Activated CD4-positive, alpha-beta T cell treated with anti-CD3 and anti-CD28 coated beads, Interleukin-2, amount 10 ng/mL, durations not matched to agents 24 days and 14 days (primary cell): Measurements from ENCODE around the gene STX18. TPM values are rescaled to one million over a fixed set of nuclear protein-coding genes. Genes with fewer than 3 reads are reported as not detected.

Source experiments
- DNase-seq: peaks from one replicate; pipeline ENCODE4 v3.0.0; 2022
- H3K27ac Mint-ChIP-seq: one replicate; pipeline ENCODE4 v1.8.0; 2022; ENCODE audit warnings: mild to moderate bottlenecking, mixed read lengths
- H3K27me3 Mint-ChIP-seq: one replicate; pipeline ENCODE4 v1.8.0; 2022; ENCODE audit warnings: mixed read lengths
- H3K36me3 Mint-ChIP-seq: one replicate; pipeline ENCODE4 v1.8.0; 2022; ENCODE audit warnings: low read depth, mild to moderate bottlenecking, mixed read lengths
- H3K4me1 Mint-ChIP-seq: one replicate; pipeline ENCODE4 v1.8.0; 2021; ENCODE audit warnings: mixed read lengths
- H3K4me3 Mint-ChIP-seq: one replicate; pipeline ENCODE4 v1.8.0; 2022; ENCODE audit warnings: mild to moderate bottlenecking, moderate library complexity, mixed read lengths
- H3K9me3 Mint-ChIP-seq: one replicate; pipeline ENCODE4 v1.8.0; 2021; ENCODE audit warnings: mixed read lengths
- intact Hi-C: fragments of 100-400 bp; cut with micrococcal nuclease; formaldehyde crosslinking; loops from one replicate; pipeline ENCODE4 v1.15.1; 2023
- total RNA-seq: library from RNA; stranded (reverse); gene quantifications from 2 replicates; pipeline ENCODE4 v1.2.3, GENCODE V29; 2022

The STX18 gene
- total RNA-seq, 1 donor from 2014 or later: 35.6 TPM

DNA sequence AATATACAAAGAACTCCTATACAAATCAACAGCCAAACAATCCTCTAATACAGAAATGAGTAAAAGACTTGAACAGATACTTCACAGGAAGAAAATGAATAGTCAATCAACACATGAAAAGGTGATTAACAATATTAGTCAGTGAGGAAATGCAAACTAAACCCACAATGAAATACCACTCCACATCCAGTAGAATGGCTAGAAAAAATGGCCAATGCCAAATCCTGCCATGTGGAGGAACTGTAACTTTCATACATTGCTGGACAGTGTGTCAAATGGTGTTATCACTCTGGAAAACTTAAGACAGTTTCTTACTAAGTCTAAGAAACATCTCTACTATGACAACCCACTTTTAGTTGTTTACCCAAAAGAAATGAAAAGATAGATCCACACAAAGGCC lies 95.4 kb downstream of the STX18 start:
- Mint-ChIP-seq H3K4me3 (no peak overlapping the region), H3K27me3 (no peaks in the 10 kb centered on the region), H3K27ac (no peak overlapping the region), H3K9me3 (no peaks in the 10 kb centered on the region), H3K4me1 (peaks cover 2% of the 10 kb centered on the region), H3K36me3 (peaks cover 2% of the 10 kb centered on the region)
- DNase-seq: no peak
- intact Hi-C loops: no loop called here

GRCh38 chr4:4443821-4444220 lies 98.0 kb downstream of the STX18 start:
- no peak for DNase-seq
- Mint-ChIP-seq H3K4me1 (peaks cover 6% of the 10 kb centered on the region), H3K9me3 (no peaks in the 10 kb centered on the region), H3K27ac (no peak overlapping the region), H3K36me3 (peaks cover 4% of the 10 kb centered on the region), H3K4me3 (no peak overlapping the region), H3K27me3 (no peaks in the 10 kb centered on the region)
- intact Hi-C loops: no loop called here

DNA sequence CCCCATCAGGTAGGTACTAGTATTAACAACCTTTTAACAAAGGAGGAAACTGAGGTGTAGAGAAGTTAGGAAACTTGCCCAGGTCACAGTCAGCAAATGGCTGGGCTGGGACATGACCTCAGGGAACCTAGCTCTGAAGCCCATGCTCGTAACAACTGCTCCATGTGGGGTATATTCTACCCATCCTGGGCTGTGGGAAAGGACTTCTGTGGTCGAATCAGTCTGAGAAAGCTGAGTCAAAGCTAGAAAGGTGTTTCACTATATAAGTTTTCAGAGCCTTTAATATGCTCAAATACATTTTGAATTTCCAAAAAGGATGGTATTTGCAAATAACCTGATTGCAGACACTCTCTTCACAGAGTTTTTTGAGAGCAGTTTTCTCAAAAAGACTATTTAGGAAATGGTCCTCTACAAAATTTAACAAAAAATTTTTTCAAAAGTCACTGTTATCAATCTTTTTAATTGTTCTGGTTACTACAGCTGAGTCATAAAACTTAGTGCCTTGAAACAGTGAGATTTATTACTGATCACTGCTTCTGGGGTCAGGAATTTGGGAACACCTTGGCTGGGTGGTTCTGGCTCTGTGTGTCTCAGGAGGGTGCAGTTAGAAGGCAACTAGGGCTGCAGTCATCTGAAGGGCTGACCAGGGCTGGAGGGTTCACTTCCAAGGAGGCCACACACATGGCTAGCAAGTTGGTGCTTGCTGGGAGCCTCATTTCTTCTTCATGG lies 101.4 kb downstream of the STX18 start:
- intact Hi-C loops: no loop called here
- H3K27ac Mint-ChIP-seq: no peak overlapping the region
- H3K36me3 Mint-ChIP-seq: peaks cover 10% of the 10 kb centered on the region
- H3K4me3 Mint-ChIP-seq: no peak overlapping the region
- no peaks in the 10 kb centered on the region for H3K27me3 Mint-ChIP-seq
- H3K9me3 Mint-ChIP-seq: no peaks in the 10 kb centered on the region
- H3K4me1 Mint-ChIP-seq: peaks cover 11% of the 10 kb centered on the region
- no peak for DNase-seq

DNA sequence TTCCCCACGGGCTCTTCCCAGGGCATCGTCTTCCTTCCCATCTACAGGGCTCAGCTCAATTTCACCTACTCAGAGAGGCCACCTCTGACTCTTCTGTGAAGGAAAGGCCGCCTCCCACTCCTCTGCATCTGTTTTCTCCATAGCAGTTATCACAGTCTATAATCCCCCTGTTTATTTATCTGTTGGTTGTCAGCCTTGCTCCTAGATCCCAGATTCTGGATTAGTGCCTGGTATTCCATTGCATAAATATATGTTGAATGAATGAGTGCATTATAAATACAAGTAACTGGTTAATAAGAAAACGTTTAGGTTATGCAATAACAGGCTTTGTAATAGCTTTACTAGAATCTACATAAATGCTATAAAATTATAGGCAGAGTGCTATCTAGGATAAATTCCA lies 102.1 kb downstream of the STX18 start:
- H3K4me3 Mint-ChIP-seq: no peak overlapping the region
- no peaks in the 10 kb centered on the region for H3K9me3 Mint-ChIP-seq
- no peaks in the 10 kb centered on the region for H3K27me3 Mint-ChIP-seq
- no peak overlapping the region for H3K27ac Mint-ChIP-seq
- peaks cover 11% of the 10 kb centered on the region for H3K4me1 Mint-ChIP-seq
- intact Hi-C loops: no loop called here
- DNase-seq: no peak
- H3K36me3 Mint-ChIP-seq: peaks cover 11% of the 10 kb centered on the region

- no peak for DNase-seq
- intact Hi-C loops: no loop called here
- Mint-ChIP-seq H3K36me3 (peaks cover 11% of the 10 kb centered on the region), H3K27me3 (no peaks in the 10 kb centered on the region), H3K9me3 (no peaks in the 10 kb centered on the region), H3K27ac (no peak overlapping the region), H3K4me3 (no peak overlapping the region), H3K4me1 (peaks cover 11% of the 10 kb centered on the region)
These were observed 103.0 kb downstream of the STX18 start for GRCh38 chr4:4438891-4439290.

- Mint-ChIP-seq H3K4me3 (no peak overlapping the region), H3K9me3 (no peaks in the 10 kb centered on the region), H3K27ac (no peak overlapping the region), H3K27me3 (no peaks in the 10 kb centered on the region), H3K36me3 (peaks cover 11% of the 10 kb centered on the region), H3K4me1 (peaks cover 9% of the 10 kb centered on the region)
- no peak for DNase-seq
- intact Hi-C loops: no loop called here
These were observed 103.9 kb downstream of the STX18 start for GRCh38 chr4:4437798-4438470.

GRCh38 chr4:4436244-4436823 lies 105.5 kb downstream of the STX18 start:
- no peaks in the 10 kb centered on the region for H3K9me3 Mint-ChIP-seq
- H3K4me1 Mint-ChIP-seq: peaks cover 9% of the 10 kb centered on the region
- H3K27ac Mint-ChIP-seq: peak overlapping the region; percentile 19
- DNase-seq: no peak
- H3K27me3 Mint-ChIP-seq: no peaks in the 10 kb centered on the region
- peaks cover 11% of the 10 kb centered on the region for H3K36me3 Mint-ChIP-seq
- intact Hi-C loops: no loop called here
- no peak overlapping the region for H3K4me3 Mint-ChIP-seq

GRCh38 chr4:4433941-4434340 lies 107.9 kb downstream of the STX18 start:
- DNase-seq: no peak
- H3K9me3 Mint-ChIP-seq: no peaks in the 10 kb centered on the region
- intact Hi-C loops: no loop called here
- peaks cover 13% of the 10 kb centered on the region for H3K36me3 Mint-ChIP-seq
- peaks cover 8% of the 10 kb centered on the region for H3K4me1 Mint-ChIP-seq
- no peaks in the 10 kb centered on the region for H3K27me3 Mint-ChIP-seq
- H3K4me3 Mint-ChIP-seq: no peak overlapping the region
- H3K27ac Mint-ChIP-seq: no peak overlapping the region

DNA sequence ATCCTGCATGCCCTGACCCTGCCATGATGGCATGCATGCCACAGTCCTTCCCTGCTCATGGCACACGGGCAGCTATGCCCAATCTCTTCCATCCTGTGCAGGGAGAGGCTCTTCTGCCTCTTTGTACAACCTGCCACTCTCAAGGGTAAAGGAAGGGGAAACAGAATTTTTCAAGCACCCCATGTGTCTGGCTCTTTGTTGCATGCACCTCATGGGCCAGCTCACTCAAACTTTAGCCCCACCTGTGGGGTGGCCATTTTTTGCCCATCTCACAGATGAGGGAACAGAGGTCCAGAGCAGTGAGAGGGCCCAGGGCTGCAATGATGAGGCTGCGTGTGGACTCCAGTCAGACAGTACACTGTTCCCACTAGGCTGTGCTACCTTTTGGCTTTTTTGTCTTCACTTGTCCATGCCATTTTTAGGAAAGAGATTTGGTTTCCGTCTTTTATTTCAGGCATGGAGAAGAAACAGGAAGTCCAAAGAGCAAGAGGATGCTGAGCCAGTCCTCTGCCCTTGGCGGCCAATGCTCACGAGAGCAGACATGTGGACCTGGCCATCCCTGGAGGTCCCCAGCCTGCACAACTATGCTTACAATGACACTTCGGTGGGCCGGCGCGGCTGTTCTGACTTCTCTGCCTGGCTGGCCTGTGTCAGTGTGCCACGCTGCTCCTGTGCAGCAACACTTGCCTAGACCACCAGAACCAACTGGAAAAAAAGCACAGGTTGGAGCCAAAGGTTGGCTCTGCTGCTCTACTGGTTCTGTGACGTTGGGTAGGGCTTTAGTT lies 109.3 kb downstream of the STX18 start:
- no peak for DNase-seq

DNA sequence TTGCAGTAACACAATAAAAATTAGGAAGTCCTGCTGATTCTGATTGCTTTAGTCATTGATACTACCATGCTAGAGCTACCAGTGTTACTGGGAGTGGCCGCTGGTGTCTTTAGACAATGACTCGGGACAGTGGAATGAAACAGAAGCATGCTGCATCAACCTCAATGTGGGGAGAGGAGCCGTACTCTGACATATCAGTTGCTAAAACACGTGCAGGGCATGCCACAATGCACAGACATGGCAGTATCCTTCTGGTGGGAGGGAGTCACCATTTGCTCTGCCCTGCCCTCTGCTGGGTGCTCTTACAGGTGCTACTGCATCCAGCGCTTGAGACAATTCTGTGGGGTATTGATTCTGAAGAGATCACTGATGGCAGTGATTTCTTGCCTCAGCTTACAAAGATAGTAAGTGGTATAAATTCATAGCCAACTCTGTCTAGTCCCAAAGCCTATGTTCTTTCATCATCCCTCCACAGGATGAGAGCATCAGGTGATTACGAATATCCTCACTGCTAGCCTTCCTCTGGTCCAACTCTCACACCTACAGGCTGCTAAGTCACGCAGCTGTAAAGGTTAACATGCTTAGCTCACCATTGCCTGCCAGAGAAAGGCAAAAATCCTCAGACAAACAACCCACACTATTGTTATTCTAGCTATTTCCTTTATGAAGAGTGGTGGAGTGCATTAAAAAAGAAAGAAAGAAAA lies 111.2 kb downstream of the STX18 start:
- no peak overlapping the region for H3K27ac Mint-ChIP-seq
- intact Hi-C loops: loop anchor here (1.0 kb wide), 1 partner anchor 178 kb away; no protein-coding TSS in a partner anchor
- no peaks in the 10 kb centered on the region for H3K27me3 Mint-ChIP-seq
- H3K9me3 Mint-ChIP-seq: no peaks in the 10 kb centered on the region
- peaks cover 3% of the 10 kb centered on the region for H3K4me1 Mint-ChIP-seq
- peak; percentile 82 for DNase-seq
- peaks cover 6% of the 10 kb centered on the region for H3K36me3 Mint-ChIP-seq
- H3K4me3 Mint-ChIP-seq: no peak overlapping the region

More for the DNA sequence above, 109.3 kb downstream of the STX18 start:
- Mint-ChIP-seq H3K27ac (no peak overlapping the region), H3K9me3 (no peaks in the 10 kb centered on the region), H3K36me3 (peaks cover 10% of the 10 kb centered on the region), H3K4me3 (no peak overlapping the region), H3K27me3 (no peaks in the 10 kb centered on the region), H3K4me1 (peaks cover 8% of the 10 kb centered on the region)
- intact Hi-C loops: no loop called here

DNA sequence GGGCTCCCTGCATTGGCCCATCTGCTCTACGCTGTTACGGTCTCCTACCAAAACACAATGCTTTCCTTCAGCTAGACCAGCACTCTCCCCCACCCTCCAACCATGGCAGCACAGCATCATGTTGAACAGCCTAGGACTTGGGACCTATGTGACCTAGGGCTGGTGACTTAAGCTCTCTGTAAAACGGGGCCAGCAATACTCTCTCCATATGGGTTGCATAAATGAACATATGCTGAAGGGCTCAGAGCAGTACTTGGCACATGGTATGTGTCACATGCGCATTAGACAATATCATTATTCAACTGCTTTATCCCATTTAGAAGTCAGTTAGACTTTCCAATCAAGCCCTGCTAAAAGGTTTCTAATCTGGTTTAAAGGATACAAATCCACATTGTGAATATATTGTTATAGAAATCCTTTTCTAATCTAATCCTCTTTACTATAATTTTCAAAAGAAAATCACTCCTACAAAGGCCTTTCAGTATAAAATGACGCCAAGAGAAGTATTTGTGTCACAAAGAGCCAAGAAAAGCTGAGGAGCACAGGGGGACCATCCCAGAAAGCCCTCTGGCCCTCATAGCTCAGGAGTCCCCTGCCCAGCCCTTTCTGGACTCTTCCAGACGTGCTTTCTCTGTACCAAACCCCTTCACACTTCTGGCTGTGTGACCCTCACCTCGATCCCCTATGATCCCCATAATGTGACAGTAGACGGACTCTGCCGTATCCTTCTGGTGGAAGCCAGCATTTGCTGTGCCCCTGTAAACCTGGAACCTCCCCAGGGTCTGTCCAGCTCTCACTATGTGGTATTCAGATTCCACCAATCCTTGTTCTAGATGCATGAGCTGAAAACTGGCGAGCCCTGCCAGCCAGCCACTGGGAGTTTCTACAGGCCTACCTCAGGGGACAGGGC lies 112.6 kb downstream of the STX18 start:
- H3K4me3 Mint-ChIP-seq: no peak overlapping the region
- H3K27ac Mint-ChIP-seq: no peak overlapping the region
- H3K4me1 Mint-ChIP-seq: peaks cover 3% of the 10 kb centered on the region
- H3K27me3 Mint-ChIP-seq: no peaks in the 10 kb centered on the region
- H3K9me3 Mint-ChIP-seq: no peaks in the 10 kb centered on the region
- H3K36me3 Mint-ChIP-seq: peaks cover 4% of the 10 kb centered on the region
- intact Hi-C loops: no loop called here
- no peak for DNase-seq

GRCh38 chr4:4427886-4428285 lies 114.0 kb downstream of the STX18 start:
- Mint-ChIP-seq H3K4me1 (peaks cover 3% of the 10 kb centered on the region), H3K9me3 (no peaks in the 10 kb centered on the region), H3K27me3 (no peaks in the 10 kb centered on the region), H3K27ac (no peak overlapping the region), H3K4me3 (no peak overlapping the region), H3K36me3 (peaks cover 4% of the 10 kb centered on the region)
- no peak for DNase-seq
- intact Hi-C loops: no loop called here
